HG03196 (cell line): ENCODE data around the gene PIK3CD.
A peak's percentile ranks its signal among the peaks of the same experiment; 100 is the strongest.
"Not testable (repeated sequence)": the region's sequence is repeated elsewhere in the genome, so short reads cannot be mapped to it uniquely, and the experiment has no call there.

Experiments
- ATAC-seq: cut with Tn5 transposase; IDR thresholded peaks from one replicate; pipeline ENCODE4 v1.9.1; 2021; ENCODE audit not compliant: unreplicated experiment

Gene PIK3CD

DNA sequence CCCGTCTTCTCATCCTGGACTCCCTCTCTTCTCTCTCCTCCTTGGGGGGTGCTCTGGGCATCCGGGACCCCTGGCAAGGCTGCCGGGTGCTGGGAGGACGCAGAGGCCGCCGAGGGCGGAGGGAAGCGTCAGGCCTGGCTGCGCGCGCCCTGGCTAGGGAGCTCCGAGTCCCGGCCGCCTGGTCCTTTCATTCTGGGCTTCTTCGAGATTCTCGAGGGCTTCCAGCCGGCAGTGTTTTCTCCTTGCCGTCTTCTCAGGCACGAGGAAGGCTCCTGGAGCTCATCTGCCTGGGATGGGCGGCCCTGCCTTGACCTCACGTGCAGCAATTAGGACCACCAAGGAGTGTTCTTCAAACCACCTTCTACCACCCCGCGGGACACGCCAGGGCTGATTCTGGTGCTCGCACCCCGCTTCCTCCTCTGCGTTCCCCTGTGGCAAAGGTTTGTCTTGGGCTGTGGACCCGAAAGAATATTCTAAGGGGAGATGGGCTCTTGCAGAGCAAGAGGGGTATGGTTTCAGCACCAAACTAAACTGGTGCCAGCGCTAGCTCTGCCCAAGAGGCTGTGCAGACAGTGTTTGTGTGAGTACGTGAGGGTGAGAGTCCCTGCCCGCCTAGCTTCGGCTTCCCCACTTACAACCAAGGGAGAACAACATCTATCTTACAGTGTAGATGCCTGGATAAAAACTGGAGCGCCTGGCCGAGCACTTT, 36.5 kb downstream of the PIK3CD start:
- no peak for ATAC-seq

DNA sequence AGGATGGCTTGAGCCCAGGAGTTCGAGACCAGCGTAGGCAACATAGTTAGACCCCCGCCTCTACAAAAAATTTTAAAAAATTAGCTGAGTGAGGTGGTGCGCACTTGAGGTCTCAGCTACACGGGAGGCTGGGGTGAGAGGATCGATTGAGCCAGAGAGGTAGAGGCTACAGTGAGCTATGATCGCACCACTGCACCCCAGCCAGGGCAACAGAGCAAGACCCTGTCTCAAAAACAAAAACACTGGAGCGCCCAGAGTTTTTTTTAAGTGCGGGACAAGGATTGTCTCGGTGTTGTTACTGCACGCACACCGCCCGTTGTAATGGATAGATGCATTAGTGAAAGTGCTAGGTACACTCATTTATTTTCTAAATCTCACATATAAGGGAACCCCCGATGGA, 37.1 kb downstream of the PIK3CD start:
- ATAC-seq, result no peak

DNA sequence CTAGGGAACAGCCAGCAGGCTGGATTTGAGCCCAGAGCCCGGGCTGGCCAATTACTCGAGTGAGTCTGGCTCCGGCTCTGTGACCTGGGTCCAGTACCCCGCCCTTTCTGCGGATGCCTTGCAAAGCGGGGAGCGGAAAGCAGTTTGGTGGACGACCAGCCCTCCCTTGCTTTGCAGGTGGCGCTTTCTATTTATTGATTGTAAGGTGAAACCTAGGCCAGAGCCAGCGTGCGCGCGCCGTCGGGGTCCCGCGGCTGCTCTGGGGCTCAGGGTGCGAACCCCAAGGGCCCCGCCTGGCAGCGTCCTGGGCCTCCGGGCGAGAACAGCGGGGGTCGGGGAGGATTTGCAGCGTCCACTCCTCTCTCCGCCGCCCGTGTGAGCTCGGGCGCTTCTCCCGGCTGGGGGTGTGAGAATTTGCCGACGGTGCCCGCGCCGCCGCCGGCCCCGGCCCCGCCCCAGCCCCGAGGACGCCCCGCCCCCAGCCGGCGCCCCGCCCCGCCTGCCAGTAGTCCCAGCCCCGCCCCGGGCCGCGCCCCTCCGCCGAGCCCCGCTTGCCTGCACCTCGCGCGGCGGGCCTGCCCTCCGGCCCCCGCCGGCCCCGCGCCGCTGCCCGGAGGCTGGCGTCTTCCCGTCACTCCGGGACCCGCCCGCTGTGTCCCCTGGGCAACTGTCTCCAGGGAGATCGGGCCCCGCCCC, 37.6 kb downstream of the PIK3CD start:
- peak; percentile 49 for ATAC-seq

DNA sequence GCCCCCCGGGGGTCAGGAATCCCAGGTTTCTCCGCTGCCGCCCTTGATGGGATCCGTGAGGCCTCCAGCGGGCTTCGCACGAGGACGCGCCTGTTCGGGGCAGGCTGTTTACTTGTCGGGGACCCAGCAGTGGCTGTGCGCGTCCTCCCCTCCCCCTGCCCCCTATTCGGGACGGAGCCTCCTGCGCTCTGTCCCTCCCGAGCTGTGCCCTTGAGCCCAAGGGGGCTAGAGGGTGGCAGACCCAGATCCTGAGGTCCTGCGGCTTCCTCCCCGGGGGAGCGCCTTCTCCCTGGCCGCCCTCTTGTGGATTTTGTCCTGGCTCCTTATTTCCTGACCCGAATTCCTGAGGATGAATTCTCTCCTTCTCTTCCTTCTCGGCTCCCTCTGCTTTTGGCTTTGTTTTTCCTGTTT, 38.4 kb downstream of the PIK3CD start:
- ATAC-seq, result no peak

DNA sequence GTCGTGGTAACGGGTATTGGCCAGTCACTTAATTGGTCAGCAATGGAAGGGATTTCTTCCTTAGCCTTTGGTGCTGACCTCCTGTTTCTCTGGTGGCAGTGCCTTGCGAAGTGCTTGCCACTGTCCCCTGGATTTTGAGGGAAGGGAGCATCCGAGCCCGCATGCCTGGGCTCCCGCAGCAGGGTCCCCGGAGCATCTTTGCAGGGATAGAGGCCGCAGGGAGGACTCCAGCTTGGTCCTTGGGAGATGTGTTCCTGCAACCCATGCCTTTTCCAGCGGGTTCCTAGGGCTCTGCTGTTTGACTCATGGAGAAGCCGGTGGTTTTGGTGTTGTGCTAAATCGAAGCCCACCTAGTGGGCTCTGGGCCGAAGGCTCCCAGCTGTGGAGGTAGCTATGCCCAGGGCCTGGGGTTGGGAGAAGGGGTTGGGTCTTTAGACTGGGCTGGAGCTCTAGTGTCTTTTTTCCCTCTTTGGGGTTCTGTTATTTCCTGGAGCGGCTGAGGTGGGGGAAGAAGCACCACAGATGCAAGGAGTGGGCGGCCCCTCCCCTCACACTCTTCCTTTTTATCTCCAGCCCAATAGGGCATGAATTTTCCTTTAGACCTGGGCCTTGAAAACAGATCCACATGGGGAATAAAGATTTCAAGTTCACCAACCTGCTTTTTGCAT, 39.0 kb downstream of the PIK3CD start:
- no peak for ATAC-seq

DNA sequence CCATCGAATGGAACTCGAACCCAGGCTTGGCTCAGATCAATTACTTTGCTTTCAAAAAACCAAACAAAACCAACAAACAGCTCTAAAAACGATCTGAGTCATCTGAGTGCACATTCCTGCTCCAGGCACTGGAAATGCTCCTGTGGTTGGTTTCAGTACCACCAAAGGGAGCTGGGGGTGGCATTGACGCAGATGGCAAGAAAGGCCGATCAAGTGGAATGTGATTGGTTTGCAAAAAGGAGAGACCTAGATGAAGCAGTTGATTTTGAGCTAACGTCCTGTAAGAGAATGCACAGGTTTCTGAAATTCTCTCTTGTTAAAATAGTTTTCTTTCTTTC, 39.5 kb downstream of the PIK3CD start:
- ATAC-seq, result no peak

DNA sequence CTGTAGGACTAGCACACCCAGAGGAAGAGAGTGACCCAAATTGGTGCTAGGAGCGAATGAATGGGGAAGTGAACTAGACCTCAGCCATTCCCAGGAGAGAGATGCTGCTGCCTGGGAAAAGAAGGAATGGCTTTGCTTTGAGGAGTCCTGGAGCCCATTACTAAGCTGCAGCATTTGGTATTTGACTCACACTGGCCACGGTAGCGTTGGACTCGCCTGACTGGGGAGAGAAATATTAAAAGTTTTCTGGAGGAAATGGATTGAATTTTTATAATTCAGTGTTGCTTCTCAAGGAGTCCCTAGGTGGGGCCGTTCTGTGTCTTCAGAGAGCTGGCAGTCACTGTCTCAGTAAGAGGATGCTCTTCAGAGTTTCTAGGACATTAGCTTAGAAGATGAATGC, 40.2 kb downstream of the PIK3CD start:
- ATAC-seq, result no peak

DNA sequence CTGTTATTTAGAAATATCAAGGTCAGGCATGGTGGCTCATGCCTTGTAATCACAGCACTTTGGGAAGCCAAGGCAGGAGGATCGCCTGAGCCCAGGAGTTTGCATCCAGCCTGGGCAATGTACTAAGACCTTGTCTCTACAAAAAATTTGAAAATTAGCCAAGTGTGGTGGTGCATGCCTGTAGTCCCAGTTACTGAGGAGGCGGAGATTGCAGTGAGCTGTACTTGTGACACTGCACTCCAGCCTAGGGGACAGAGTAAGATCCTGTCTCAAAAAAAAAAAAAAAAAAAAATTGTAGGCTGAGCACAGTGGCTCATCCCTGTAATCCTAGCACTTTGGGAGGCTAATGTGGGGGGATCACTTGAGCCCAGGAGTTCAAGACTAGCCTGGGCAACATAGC, 45.3 kb downstream of the PIK3CD start:
- no peak for ATAC-seq

DNA sequence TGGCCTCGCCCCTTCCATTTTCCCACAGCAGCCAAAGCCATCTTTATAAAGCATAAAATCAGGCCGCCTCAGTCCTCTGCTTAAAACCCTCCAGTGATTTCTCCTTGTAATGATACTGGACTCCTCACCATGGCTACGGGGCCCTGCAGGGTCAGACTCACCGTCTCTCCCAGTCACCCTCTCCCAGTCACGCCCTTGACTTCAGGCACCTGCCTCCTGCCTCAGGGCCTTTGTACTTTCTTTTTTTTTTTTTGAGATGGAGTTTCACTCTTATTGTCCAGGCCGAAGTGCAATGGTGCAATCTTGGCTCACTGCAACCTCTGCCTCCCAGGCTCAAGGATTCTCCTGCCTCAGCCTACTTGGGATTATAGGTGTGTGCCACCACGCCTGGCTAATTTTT, 47.8 kb downstream of the PIK3CD start:
- ATAC-seq, result no peak

DNA sequence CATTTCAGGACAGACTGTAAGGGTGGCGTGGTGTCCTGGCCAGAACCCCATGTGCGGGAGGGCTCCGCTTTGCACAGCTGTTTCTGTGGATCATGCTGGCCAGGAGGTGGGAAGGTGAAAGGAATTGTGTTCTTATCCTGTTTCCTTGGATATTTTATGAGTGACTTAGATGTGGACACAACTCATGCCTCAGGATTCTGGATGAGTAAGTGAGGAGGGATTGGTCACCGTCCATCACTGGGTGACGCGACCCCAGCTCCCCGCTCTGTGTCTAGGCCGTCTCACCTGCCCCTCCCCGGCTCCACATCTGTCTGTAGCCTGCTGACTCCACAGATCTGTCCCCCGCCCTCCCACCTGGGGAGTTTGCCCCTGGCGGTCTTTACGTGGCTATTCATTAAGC, 48.8 kb downstream of the PIK3CD start:
- no peak for ATAC-seq

DNA sequence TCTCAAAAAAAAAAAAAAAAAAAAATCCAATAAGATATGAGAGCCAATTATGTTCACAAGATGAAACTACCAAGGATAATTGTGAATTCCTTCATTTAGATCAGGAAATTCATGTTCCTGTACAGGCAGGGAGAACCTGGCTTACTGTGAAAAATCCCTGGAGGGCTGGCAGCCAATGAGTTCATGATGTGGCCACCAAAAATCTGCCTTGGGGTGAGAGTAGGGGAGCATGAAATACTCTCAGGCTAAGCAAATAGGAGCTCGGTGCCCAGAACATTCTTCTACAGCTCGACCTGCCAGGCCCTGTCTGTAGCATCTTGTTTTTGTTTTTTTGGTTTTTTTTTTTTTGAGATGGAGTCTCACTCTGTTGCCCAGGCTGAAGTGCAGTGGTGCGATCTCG, 50.1 kb downstream of the PIK3CD start:
- ATAC-seq, result no peak

DNA sequence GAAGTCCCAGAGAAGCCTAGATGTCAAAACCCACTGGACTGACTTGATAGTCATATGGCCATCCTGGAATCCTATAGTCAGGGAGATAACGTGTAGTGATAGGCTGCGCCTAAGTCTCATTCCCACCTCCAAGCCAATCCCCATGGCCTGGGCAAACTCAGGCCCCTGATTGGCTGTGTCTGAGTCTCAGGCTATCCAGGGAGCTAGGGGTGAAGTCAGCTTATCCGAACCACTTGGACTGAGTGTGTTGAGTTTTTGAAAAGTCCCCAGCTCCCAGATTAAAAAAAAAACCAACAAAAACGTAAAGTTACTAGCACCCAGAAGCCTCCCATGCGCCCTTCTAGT, 51.6 kb downstream of the PIK3CD start:
- ATAC-seq, result no peak

DNA sequence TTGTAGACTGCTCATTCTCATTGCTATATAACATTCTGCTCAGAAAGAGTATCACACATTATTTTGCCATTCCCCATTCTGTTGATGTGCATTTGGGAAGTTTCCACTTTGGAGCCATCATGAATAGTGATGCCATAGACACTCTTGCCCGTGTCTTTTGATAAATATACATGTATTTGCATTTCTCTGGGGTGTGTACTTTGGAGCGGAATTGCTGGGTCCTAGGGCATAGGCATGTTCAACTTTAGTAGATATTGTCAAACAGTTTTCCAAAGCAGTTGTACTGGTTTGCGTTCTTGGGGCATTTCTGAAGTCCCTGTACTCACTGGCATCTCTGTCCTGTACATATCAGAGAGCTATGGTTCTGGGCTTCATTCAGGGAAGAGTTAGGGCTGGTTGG, 52.1 kb downstream of the PIK3CD start:
- no peak for ATAC-seq

DNA sequence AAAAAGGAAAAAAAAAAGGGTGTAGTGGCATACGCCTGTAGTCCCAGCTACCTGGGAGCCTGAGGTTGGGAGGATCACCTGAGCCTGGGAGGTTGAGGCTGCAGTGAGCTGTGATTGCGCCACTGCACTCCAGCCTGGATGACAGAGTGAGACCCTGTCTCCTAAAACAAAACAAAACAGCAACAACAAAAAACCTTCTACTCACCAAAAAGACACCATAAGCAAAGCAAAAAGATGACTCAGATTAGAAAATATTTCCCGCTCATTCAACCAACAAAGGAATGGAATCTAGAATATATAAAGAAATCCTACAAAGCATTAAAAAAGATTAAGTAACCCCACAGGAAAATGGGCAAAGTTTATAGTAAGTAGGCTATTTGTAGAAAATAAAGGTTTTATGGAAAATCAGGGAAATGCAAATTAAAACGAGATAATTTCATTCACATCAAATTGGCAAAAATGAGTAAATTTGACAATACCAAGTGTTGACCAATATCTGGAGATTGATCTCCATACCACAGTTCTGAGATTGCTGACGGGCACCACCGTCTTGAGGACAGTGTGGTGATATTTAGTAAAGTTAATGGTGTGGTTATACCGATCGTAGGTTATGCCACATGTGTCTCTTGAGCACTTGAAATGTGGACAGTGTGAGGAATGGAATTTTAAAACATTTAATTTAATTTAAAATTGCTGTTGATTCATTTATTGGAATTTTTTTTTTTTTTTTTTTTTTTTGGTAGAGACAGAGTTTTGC, 54.0 kb downstream of the PIK3CD start:
- no peak for ATAC-seq

DNA sequence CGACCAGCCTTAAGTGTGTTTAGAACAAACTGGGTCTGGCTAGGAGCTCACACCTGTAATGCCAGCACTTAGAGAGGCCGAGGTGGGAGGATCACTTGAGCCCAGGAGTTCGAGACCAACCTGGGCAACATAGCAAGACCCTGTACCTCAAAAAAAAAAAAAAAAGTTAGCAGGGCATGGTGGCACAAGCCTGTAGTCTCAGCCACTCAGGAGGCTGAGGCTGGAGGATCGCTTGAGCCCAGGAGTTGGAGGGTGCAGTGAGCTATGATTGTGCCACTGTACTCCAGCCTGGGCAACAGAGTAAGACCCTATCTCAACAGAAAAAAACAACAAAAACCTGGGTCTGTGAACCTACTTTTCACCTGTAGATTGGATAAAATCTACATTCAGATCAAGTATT, 54.6 kb downstream of the PIK3CD start:
- no peak for ATAC-seq

DNA sequence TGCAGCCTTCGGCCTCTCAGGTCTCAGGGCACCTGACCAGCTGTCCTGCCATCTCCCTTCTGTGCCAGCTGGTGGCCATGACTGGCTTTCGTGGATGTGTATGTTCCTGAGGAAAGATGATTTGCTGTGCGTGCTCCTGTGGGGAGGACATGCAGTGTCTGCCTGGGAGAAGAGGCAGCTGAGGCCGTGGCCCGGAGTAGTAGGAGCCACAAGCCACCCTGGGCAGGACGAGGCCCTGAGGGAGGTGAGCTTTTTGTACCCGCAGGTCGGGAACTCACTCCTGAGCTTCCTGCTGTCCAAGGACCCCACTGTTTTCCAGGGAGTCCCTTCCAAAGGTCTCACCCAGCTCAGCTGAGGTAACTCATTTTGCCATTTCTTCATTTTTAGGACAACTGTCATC, 58.5 kb downstream of the PIK3CD start:
- no peak for ATAC-seq

DNA sequence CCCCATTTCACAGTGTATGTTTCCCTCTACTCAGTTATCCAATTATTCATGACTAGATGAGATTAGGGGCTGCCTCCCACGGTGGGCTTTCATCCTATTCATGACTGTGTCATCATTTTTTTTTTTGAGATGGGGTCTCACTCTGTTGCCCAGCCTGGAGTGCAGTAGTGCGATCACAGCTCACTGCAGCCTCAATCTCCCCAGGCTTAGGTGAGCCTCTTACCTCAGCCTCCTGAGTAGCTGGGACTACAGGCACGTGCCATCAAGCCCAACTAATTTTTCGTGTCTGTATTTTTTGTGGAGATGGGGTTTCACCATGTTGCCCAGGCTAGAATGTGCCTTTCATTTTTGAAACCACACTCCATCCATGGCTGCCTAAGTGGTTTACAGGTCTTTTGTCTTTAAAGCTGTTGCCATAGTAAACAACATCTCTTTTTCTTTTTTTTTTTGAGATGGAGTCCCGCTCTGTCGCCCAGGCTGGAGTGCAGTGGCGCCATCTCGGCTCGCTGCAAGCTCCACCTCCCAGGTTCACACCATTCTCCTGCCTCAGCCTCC, 60.0 kb downstream of the PIK3CD start:
- ATAC-seq, result no peak

DNA sequence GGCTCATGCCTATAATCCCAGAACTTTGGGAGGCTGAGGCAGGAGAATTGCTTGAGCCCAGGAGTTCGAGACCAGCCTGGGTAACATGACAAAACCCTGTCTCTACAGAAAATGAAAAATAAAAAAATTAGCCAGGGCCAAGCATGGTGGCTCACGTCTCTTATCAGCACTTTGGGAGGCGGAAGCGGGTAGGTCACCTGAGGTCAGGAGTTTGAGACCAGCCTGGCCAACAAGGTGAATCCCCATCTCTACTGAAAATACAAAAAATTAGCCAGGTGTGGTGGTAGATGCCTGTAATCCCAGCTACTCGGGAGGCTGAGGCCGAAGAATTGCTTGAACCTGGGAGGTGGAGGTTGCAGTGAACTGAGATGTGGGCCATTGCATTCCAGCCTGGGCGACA, 61.2 kb downstream of the PIK3CD start:
- not testable (repeated sequence) for ATAC-seq

DNA sequence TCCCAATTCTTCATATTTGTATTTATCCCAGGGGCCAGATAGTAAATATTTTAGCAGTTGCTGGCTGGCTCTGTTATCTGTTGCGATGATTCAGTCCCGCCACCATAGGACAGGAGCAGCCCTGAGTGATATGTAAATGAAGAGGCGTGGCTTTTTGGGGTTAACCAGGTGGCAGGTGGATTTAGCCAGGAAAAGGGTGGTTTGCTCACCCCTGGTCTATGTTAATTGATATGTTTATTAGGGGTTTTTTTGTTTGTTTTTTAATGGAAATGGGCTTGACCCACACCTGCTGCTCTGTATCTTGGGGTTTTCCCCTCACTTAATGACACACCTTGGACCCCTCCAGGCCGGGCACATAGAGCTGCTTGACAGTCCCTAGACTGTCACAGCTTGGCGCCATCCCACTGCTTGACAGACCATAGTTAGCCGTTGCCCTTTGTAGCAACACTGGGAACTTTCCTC, 62.8 kb downstream of the PIK3CD start:
- ATAC-seq, result no peak

DNA sequence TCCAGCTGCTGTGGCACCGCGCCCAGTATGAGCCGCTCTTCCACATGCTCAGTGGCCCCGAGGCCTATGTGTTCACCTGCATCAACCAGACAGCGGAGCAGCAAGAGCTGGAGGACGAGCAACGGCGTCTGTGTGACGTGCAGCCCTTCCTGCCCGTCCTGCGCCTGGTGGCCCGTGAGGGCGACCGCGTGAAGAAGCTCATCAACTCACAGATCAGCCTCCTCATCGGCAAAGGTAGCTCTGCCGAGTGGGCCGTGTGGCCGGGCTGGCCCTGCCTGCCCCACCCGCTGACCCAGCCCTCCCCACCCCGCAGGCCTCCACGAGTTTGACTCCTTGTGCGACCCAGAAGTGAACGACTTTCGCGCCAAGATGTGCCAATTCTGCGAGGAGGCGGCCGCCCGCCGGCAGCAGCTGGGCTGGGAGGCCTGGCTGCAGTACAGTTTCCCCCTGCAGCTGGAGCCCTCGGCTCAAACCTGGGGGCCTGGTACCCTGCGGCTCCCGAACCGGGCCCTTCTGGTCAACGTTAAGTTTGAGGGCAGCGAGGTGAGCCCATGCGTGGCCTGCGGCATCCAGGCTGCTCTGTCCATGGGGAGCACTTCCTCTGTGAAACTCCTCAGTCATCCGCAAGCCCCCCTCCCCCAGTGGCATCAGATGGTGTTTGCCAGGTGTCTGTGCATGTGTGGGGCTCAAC, 64.2 kb downstream of the PIK3CD start:
- ATAC-seq, result no peak
